GM18520 (cell line): ENCODE measurements around the gene SP3.

Experiments
- ATAC-seq: cut with Tn5 transposase; IDR thresholded peaks from one replicate; pipeline ENCODE4 v1.9.1; 2021; ENCODE audit not compliant: unreplicated experiment

Gene SP3

GRCh38 chr2:173997269-173997668, 32.1 kb upstream of the SP3 start:
- ATAC-seq = peak; percentile 65

GRCh38 chr2:173996766-173997165, 31.6 kb upstream of the SP3 start:
- no peak for ATAC-seq

- no peak for ATAC-seq
Observed at GRCh38 chr2:173993459-173993858, 28.3 kb upstream of the SP3 start.

GRCh38 chr2:173991856-173992588, 26.8 kb upstream of the SP3 start:
- ATAC-seq = no peak

DNA sequence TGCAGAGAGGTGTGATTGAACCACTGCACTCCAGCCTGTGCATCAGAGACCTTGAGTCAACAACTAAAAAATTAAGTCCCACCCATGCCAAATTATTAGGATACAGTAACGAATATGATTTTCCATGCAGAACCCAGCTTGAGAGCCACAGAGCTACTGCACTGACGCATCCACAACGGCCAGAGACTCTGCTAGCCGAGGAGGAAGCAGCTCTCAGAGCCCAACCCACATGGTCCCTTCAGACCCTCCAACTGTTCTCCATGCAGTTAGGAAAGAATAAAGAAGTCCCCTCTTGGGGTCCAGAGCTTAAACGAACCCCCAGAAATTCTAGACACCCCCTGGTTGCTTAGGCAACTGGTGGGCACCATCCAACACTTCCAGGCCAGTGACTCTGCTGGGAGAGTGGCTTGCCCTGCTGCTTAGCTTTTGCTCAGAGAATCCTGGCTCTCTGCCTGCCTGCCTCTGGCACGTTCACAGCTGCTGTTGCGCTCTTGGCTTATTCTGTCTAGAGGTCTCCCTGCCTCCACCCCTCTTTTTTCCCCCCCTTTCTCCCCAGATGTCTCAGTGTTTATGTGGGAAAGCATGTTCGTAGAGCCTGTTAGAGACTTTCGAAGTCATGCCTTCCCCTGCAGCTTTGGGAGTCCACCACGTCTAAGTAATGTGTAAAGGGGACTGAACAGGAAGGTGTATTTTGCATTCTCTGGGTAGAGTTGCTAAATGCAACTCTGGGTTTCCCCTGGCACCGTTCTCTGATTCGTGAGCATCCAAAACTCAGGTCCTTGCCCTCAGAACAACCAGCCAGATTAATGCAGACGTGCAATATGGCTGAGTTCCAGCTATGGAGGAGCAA, 26.0 kb upstream of the SP3 start:
- ATAC-seq = peak; percentile 84

DNA sequence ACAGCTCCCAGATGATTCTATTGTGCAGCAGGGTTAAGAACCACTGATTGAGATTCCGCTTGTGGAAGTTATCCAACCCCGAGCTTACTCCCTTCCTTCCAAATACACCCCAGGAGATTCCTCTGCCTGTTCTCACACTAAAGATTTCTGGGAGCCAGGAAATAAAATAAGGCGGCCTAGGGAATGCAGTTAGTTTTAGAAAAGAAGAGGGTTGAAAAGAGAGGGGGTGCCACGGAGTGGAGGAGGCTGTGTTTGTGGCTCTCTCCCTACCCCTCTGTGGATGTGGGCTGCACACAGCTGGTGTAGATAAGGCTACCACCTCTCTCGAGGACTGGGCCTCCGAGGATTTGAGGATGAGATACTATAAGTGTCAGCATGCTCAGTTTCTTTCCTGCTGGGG, 25.1 kb upstream of the SP3 start:
- no peak for ATAC-seq

GRCh38 chr2:173989884-173990215, 24.7 kb upstream of the SP3 start:
- no peak for ATAC-seq

DNA sequence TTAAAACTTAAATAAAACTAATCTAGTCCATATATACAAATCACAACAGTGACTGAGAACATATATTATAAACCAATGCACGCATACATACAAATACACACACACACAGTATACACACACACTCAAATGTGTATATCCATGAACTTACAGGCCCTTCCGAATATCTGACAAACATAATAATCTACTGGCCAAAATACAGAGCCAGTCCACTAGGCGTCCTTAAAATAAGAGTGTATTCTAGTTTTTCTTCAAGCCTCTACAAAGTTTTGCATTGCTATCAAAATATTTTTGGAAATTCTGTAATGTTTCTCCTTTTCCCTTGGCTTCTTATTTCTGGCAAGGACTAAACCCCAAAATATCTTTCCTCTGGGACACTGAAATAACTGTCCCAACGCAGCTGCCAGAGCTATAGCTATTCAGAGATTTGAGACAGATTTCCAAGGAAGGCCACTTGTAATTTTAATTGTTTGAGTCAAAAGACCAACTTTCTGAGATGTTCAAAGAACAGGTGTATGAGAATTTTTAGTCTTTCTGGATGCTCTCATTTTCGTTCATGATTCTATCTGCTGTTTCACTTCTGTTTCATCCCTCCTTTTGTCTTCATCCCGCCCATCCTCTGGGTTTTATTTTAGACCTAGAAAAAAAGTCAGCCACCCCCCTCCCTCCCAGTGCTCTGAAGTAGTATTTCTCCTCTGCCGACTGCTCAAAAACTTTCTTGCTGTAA, 24.1 kb upstream of the SP3 start:
- ATAC-seq = no peak

- ATAC-seq = no peak
Observed at GRCh38 chr2:173986805-173987204, 21.6 kb upstream of the SP3 start.

GRCh38 chr2:173985605-173985992, 20.4 kb upstream of the SP3 start:
- ATAC-seq = no peak

DNA sequence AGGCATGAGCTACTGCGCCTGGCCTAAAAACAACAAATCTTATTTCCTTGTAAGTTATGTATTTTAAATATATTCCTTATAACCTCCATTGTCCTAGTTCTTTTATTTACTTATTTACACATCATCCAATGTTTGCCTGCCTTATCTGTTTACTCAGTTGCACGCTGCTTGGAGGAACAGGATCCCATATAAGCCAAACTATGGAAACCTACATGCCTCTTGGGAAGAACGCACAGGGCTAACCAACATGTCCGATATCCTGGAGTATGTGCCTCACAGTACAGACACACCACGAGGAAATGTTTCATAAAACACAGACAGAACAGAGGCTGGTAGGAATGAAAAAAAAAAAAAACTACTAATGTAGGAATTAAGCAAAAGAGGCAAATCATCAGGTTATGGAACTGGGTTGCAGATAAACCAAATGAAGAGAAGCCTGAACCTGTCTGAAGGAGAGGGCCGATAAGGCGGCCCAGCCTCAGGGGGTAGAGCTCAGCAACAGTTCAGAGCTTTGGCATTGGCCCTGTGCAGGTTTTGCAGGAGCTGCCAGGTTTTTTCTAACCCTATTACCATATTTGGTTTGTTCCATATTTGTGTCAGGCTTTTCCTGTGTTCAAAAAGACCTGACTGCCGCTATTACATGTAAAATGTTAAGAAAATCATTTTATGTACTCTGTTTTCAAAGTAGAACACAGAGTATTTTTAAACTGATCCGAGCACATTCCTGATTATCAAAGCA, 19.9 kb upstream of the SP3 start:
- no peak for ATAC-seq

GRCh38 chr2:173983391-173983871, 18.3 kb upstream of the SP3 start:
- no peak for ATAC-seq

GRCh38 chr2:173982918-173983317, 17.7 kb upstream of the SP3 start:
- ATAC-seq = no peak

DNA sequence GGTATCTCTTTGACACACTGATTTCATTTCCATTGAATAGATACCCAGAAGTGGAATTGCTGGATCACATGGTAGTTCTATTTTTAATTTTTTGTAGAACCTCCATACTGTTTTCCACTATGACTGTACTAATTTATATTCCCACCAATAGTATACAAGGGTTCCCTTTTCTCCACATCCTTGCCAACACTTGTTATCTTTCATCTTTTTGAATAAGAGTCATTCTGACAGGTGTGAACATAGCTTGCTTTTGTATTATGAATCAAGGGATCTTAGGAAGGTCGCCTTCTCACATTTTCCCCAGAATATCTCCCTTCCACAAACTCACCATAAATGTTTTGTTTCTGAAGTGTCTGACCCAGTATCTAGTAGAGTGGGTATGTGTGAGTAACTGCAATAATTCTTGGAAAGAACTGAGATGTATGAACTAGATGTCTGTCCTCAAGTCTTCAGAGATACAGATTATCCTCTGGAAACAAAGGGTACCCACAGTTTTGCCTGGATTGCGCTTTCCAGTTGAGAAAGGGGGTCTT, 17.1 kb upstream of the SP3 start:
- no peak for ATAC-seq

DNA sequence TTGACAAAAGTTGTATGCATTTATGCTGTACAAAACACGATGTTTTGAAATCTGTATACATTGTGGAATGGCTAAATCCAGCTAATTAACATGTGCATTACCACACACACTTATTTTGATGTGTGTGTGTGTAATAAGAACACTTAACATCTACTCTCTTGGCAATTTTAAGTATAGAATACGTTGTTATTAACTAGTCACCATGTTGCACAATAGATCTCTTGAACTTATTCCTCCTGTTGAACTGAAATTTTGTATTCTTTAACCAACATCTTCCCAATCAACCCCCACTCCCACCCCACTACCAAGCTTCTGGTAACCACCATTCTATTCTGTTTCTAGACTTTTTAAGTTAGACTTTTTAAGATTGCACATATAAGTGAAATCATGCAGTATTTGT, 16.3 kb upstream of the SP3 start:
- no peak for ATAC-seq

- ATAC-seq = no peak
Observed at GRCh38 chr2:173979751-173980351, 14.7 kb upstream of the SP3 start.

DNA sequence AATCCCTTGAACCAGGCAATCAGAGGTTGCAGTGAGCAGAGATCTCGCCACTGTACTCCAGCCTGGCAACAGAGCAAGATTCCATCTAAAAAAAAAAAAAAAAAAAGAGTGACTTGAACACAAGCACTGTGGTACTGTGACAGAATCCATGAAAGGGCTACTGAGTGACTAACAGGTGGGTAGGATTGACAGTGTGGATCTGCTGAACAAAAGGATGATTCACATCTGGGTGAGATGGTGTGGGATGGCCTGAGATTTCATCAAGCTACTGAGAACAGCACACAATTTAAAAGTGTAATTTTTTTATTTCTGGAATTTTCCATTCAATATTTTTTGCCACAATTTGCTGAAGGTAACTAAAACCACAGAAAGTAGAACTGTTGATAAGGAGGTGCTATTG, 13.3 kb upstream of the SP3 start:
- no peak for ATAC-seq

- no peak for ATAC-seq
Observed at GRCh38 chr2:173972636-173973035, 7.5 kb upstream of the SP3 start.

DNA sequence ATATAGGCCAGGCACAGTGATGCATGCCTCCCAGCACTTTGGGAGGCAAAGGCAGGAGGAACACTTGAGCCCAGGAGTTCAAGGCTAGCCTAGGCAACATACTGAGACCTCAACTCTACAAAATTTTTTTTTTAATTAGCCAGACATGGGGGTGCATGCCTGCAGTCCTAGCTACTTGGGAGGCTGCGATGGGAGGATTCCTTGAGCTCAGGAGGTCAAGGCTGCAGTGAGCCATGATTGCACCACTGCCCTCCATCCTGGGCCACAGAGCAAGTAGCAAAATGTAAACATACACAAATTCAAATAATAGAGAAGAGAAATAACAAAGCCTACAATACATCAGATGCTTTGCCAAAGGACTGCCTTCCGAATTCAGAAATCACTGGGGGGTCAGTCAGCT, 7.0 kb upstream of the SP3 start:
- ATAC-seq = no peak

DNA sequence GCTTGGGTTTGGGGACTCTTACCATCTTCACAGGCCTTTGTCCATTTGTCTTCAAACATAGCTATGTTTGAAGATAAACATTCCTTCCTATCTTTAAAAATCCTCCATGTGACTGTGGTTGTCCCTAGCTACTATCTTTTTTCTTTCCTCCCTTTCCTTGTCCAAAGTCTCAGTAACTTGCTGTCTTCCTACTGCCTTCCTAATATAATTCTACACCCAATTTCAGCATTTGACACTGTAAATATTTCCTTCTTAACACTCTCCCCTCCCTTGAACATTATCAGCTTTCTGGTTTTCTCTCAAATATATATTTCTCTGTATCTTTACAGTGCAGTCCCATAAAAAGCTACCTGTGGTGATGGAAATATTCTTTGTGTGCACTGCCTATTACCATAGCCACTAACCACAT, 5.3 kb upstream of the SP3 start:
- ATAC-seq = no peak
